ENCODE data around the gene ATP4B.

- TF ChIP-seq, protein P1, sequence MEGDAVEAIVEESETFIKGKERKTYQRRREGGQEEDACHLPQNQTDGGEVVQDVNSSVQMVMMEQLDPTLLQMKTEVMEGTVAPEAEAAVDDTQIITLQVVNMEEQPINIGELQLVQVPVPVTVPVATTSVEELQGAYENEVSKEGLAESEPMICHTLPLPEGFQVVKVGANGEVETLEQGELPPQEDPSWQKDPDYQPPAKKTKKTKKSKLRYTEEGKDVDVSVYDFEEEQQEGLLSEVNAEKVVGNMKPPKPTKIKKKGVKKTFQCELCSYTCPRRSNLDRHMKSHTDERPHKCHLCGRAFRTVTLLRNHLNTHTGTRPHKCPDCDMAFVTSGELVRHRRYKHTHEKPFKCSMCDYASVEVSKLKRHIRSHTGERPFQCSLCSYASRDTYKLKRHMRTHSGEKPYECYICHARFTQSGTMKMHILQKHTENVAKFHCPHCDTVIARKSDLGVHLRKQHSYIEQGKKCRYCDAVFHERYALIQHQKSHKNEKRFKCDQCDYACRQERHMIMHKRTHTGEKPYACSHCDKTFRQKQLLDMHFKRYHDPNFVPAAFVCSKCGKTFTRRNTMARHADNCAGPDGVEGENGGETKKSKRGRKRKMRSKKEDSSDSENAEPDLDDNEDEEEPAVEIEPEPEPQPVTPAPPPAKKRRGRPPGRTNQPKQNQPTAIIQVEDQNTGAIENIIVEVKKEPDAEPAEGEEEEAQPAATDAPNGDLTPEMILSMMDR (IDR thresholded peaks at IDR 0.05): no peak
- no peak for TF ChIP-seq POLR2A (IDR thresholded peaks at IDR 0.05)
Measured at GRCh38 chr13:113630296-113630695, 27.7 kb downstream of the ATP4B start.
